Hematopoietic multipotent progenitor cell treated with erythropoietin and hydrocortisone succinate and interleukin-3 and kit ligand, for 4 days (in vitro differentiated cells): ENCODE results near the gene PLXNB3.
A peak's percentile ranks its signal among the peaks of the same experiment; 100 is the strongest.
"Not testable (repeated sequence)": the region's sequence is repeated elsewhere in the genome, so short reads cannot be mapped to it uniquely, and the experiment has no call there.

Experiments used
- DNase-seq: peaks from one replicate; pipeline ENCODE4 v3.0.0-alpha.2; 2015

PLXNB3 gene

DNA sequence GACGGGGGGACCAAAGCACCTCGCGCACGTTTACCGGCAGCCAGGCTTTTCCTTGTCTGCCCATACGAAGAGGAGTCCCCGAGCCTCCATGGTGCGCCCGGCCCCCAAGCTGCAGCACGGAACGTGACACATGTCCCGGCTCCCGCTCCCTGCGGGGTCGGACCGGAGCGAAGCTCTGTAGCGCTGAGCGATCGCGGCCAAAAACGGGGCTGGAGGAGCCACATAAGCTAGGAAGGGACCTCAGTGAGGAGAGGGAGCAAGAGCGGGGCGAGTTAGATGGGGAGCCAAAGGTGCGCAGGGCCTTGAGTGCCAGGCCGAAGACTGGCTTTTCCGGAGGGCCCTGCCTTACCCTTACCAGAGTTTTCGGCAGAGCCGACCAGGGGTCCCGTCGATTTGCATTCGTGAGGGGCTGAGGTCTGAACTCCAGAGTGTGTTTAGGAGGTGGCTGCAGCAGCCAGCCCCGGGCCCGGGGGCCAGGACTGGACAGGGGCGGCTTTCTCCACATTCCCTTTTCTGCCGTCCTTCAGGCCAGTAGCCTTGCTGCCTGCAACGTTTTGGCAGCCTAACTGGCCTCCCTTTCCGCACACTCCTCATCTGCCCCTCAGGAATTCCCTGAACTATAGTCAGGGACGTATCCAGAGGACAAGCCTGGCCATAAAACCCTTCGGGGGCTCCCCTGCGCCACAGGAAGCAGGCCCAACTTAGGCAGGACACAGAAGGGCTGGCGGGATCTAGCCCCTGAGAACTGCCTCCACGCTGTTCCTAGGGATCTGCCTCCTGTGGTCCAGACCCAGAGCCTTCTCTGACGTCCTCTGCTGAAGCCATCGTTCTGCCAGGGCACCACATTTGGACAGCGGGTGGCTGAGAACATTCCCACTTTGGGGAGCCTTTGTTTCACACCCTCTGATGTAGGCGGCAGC is 31.1 kb downstream of the PLXNB3 start:
- DNase-seq = no peak

DNA sequence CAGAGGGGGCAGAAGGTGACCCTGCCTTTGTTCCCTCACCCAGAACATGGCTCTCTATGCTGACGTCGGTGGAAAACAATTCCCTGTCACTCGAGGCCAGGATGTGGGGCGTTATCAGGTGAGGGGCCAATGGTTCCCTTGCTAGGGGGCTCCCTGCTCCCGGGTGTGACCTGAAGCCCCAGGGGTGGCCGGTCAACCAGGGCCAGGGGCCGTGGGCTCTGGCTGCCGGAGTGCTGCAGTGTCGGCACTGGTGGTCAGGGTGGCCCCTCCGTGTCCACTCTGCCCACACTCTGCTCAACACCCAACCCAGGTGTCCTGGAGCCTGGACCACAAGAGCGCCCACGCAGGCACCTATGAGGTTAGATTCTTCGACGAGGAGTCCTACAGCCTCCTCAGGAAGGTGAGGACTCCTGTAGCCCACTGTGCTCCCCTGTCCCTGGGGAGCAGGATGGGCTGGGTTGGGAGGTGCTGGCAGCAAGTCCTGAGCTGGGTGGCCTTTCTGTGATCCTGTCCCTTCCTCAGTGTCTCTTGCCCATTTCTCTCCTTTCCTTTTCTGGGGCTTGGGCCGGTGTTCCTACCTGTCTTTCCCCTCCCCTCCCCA is 33.5 kb downstream of the PLXNB3 start:
- DNase-seq = no peak

DNA sequence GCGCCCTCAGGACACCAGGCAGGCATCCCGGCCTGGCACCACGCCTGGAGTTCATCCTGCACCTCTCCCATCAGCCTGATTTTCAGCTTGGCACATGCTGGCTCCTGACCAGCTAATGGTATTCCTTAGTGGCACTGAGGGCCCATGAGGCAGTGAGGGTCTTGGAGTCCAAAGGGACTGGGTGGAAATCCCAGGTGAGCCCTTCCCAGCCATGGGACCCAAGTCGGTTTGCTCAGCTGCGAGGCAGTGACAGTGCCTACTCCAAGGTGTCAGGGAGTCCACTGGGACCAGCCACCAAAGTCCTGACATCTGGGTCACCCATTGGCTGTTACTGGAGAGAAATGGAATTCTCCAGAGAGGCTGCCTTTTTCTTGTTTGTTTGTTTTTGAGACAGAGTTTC is 35.3 kb downstream of the PLXNB3 start:
- DNase-seq = no peak

DNA sequence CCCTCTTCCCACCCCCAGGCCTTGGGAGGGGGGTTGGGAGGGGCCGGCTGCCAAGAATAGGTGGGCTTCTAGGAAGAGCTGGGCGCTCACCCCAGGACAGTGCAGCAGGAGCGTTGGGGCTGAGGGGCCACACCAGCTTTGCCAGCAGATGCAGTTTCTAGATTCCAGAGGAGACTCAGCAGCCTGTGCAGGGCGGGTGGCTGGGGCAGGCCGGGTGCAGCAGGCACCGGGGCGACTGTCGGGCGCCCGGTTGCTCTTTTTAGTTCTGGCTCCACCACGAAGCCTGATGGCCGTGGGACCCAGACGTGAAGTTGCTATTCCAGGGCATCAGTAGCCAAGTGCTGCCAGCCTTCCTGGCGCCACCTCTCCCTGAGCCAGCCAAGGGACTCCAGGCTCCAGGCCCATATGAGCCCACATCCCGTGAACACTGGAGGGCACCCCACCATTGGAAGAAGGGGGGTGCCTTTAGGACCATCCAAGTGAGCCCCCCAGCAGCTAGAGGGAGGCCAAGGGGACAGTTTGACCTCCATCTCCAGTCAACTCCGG is 36.2 kb downstream of the PLXNB3 start:
- no peak for DNase-seq

DNA sequence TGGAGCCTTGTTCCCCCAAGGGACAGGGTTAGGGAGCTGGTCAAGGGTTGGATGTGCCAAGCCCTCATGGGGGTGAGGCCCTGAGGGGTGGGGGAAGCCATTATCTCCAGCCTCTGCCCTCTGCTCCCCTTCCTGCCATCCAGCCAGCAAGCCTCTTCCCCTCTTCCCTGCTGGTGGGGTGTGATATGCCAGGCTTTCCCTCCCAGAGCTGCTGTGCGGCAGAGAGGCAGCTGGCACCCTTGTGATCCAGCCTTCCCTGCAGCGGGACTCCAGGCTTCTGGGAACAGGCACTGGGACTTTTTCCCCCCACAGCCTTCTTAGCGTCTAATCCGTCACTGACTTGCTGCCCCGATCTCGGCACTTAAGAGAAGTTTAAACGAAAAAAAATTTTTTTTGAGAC is 36.7 kb downstream of the PLXNB3 start:
- DNase-seq = no peak

DNA sequence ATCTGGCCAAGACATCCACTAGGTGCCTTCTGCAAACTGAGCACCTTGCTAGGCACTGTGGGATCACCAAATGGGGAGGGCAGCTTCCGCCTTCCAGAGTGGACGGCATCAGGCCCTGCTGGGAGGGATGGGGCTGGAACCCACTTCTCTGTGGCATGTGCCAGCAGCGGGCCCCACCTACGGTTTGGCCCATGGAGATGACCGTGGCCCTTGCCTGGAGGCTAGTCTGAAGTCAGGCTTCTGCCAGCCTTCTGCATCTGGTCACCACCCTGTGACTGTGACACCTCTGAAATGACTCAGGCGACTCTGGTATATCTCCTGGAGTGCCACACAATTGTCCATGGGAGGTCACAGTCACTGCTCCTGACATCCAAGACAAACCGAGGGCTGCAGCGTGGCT is 37.6 kb downstream of the PLXNB3 start:
- DNase-seq = no peak

DNA sequence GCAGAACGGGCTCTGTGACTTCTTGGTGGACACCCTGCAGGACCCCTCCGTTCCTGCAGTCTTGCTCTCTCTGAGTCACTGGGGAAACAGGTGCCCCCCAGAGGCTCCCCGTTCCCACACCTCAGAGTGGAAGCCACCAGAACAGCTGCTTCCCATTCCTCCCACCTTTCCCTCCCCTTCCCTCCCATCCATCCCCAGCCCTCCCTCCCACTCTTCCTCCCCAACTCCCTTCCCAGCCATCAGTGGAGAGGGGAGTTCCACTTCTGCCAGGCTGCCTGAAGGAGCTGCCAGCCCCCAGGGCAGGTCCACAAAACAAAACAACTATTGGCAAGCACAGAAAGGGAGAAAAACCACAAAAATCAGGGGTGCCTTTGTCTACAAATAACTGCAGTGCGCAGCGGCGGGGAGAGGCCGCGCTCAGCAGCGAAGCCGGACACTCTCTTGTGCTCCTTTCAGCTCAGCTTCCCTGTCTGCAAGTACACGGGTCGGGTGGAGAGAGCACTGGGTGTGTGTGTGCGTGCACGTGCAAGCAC is 38.5 kb downstream of the PLXNB3 start:
- no peak for DNase-seq

DNA sequence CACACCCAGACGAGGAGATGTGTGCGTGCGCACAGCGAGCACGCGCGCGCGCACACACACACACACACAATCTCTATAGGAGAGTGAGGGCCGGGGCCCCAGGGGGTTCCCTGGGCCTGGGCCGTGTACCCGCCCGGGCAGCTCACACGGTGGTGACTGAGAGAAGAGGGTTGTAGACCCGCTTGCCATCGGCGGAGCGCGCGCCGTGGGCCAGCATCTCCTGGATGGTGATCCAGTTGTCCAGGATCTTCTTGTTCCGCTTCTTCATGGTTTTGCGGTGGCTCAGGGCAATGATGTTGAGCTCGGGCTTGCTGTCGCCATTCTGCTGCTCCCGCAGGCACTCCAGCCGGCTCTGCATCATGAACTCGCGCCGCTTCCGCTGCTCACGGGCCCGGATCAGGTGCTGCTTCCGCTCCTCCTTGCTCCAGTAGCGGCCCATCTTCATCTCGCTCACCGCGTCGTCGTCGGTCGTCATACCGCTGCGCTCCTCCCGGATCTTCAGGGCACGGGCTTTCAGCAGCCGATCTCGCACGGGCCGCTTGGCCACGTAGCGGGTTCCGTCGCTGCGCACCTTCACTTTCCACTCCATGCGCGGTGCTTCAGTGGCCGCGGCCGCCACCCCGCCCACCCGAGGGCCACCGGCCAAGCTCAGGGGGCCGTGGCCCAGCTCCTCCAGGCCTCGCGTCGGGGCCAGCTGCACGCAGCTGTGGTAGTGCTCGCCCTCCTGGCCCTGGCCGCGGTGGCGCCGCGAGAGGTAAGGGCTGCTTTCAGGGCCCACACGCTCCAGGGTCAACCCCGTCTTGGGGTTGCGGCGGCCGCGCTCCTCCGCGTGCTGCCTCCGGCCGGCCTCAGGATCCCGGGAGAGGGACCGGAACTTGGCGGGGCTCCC is 39.4 kb downstream of the PLXNB3 start:
- DNase-seq = no peak

DNA sequence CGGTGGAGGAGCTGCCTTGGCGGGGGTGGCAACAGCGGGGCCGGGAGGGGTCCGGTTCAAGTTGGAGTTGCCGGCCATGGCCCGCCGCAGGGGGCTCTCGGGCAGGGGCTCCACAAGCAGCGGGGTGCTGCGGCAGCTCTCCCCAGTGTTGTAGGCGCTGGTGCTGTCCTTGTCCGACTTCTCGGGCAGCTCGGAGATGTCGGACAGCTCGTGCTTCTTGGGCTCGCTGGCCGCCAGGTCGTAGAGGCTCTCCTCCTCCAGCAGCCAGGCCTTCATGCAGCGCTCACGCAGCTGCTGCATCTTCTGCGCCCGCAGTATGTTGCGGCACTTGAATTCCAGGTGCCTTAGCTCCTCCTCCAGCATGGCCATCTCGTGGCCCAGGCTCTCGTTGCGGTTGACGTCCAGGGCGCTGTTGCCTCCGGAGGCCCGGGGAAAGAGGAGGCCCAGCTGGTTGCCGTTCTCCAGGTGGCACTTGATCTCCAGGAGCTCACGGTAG is 40.1 kb downstream of the PLXNB3 start:
- DNase-seq = no peak

DNA sequence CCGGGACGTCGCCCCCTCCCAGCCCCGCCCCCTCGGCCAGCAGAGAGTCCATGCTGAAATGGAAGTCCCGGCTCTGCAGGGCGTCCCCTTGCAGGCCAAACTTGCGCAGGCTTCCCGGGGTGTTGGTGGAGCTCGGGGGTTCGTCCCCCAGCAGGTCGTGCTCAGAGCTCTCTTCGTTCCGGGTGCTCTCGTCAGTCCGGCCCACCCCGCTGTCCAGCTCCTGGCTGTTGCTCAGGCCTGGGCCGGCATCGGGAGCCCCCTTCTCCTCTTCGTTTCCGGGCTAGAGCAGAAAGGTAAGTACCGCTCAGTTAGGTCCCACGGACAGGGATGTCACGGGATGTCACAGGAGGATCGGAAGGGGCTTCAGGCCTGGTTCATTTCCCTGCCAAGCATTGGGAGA is 40.6 kb downstream of the PLXNB3 start:
- no peak for DNase-seq

DNA sequence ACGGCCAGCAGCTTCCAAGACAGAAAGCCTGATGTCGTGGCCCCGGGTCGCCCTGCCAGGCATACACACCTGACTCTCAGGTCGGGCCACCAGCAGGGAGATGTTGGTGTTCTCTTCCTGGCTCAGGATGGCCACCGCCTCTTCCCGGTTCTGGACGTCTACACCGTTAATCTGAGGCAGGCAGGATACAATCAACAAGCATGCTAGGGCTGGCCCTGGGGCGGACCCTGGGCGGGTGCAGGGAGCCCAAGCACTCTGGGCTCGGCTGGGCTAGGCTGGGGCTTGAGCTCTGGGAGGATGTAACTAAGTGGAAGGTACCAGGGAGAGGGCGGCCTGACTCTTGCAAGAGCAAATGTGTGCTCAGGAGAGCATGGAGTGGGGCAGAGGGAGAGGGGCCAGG is 41.4 kb downstream of the PLXNB3 start:
- no peak for DNase-seq

DNA sequence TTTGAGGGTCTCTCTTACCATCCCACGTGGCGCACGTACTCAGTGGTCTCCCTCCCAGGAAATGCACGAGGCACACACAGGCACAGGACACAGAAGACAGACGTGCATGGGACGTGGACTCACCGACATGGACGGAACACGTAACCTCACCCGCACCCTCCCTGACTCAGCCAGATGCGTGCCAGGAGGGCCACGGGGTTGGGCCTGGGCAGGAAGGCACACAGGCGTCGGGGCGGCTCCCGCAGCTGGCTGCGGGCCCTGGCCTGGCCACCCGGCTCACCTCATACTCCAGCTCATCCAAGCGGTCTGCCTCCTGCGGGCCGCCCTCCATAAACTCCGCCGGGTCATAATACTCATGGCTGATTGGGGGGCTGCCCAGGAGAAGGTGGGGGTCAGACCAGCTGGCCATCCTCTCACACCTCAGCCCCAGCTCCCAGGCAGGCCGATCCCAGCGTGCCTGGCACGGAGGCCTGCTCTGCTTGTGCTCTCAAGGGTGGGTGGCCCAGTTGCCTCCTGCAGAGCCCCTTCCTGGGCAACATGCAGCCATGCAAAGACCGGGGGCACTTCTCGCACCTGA is 43.0 kb downstream of the PLXNB3 start:
- no peak for DNase-seq

DNA sequence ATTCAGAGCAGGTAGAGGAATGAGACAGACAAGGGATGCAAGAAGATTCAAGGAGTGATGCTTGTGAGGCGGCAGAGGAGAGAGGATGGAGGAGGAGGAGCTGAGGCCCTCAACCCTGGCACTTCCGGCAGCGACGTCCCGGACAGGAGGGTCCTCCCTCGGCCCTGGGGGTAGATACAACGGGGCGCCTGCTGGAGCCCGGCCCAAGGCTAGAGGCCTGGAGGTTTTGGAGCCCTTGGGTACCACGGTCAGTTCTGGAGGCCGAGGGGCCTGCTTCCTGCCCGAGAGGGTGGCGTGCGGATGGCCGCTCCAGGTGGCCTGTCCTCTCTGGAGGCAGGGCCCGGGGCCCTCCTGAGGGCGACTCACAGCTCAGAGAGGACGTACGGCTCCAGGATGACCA is 43.9 kb downstream of the PLXNB3 start:
- no peak for DNase-seq

DNA sequence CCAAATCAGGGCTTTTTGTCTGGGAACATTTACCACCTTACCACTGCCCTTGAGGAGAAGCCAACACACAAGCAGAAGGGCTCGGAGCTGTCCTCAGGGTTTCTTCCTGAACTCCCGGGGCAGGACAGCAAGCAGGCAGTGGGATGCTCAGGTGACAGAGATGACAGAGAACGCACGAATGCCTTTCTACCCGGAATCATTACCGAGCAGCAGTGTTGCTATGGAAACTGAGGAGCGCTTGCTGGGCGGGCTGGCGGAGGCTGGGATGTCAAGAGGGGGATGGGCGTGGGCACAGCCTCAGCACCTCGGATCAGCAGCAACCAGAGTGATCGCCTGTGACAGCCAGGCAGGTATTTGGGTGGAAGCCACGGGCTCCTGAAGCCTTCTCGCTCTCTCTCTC is 48.2 kb downstream of the PLXNB3 start:
- DNase-seq = no peak

DNA sequence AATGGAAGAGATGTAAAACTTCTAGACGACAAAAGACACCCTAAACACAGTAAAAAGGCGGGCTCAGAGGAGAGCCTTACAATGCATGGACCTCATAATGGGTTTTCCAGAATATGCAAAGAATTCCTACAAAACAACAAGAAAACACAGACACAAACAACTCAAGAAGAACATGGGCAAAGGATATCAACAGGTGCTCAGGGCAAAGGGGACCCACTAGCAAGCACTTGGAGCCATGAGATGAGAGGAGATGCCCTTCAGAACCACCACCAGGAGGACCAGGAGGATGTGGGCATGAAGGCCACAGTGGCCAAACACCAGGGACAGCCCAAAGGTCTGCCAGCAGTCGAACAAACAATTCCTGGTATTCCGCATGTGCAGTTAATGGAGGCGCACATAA is 49.1 kb downstream of the PLXNB3 start:
- DNase-seq = no peak

DNA sequence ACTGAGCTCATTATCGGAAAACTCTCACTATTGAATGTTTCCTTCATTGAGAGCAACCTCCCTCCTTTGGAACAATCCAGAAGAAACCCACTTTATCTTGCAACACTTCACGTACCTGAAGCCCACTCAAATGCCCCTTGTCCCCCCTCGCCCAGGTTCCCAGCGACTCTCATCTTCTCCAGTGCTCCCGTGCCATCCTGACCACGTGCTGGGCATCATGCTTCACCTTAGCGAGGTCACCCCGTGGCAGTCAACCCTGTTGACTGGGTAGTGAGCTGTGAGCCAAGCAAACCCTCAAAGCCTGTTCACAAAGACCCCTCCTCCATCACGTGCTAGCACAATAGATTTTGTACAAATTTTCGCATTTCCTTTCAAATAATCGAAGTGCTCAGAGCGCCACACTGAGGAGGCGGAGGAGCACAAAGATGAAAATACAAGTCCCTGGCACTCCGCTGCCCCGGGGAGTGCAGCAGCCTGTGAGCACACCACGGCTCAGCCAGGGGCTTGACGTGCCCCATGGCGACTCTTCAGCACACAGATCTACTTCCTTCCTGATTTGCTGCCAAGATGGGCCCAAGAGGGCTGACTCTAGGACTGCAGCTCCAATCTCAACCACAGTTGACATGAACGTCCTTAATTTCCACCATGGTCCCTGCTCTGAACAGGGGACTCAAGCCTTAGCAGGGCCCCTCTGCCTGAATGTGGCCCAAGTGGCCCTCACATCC is 50.7 kb downstream of the PLXNB3 start:
- DNase-seq = peak; percentile 55

DNA sequence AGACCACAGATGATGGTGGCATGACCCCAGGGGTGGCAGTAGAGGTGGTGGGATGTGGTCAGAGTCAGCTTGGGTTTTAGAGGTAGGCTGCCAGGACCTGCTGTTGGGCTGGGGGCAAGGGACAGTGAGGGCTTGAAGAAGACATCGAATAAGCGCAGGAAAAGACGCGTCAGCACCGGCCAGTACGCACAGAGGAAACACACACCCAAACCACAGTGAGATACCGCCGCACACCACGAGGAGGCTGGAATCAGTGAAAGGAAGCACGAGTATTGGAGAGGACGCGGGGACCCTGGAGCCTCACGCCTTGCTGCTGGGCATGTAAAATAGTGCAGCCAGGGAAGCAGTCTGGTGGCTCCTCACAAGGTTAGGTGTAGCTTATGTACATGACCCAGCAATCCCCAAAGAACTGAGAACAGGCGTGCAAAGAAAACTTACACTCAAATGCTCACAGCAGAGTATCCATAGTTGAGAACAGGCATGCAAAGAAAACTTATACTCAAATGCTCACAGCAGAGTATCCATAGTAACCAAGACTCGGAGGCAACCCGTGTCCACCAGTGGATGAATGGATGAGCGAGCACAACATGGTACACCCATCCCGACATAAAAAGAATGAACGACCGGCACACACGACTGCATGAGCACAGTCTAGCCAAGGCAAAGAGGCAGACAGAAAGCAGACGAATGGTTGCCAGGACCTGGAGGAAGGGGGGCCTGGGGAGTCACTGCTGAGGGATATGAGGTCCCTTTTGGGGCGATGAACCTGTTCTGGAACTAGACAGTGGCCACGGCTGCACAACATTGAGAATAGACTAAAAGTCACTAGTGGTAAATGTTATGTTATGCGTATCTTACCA is 53.0 kb downstream of the PLXNB3 start:
- peak; percentile 78 for DNase-seq

DNA sequence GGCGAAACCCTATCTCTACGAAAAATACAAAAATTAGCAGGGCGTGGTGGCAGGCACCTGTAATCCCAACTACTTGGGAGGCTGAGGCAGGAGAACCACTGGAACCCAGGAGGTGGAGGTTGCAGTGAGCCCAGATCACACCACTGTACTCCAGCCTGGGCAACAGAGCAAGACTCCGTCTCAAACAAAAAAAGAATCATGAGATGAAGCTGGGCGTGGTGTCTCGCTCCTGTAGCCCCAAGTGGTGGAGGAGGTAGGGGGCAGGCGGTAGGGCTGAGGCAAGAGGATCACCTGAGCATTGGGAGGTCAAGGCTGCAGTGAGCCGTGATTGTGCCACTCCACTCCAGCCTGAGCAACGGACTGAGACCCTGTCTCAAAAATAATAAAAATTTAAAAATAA is 54.0 kb downstream of the PLXNB3 start:
- DNase-seq = not testable (repeated sequence)

DNA sequence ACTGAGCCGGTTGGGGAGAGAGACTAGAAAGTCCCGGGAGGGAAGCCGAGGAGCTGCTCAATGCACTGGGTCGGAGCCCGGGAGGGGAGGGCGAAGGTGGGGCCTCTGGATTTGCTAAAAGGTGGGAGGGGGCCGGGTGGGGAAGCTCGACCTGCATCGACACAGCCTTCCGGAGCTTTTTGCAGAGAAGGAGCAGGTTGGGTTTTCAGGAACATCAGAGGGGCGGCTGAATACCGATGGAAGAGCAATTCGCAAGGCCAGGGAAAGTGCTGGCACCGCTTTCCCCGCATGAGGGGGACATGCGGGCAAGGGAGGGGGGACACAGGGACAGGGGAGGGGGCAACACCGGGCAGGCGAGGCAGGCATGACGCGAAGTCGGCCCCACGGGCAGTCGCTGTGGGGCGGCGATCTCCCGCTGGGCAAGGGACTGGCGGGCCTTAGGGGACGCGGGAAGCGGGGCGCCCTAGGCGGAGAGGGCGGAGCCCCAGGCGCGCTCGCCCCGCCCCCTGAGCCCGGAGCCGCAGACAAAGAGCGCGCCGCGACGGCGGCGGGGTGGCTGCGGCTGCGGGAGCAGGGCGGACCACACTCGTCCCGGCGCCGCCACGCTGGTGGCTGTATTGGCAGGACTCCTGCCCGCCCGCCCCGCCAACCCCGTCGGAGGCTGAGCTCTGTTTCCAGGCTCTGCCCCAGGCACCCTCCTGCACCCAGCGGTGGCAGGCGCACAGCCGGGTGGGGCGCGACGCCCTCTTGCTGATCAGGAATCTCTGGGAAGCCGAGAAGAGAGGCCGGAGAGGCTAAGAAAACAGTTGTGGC is 54.7 kb downstream of the PLXNB3 start:
- DNase-seq = peak; percentile 56
